Measurements from ENCODE around the gene PYHIN1.
A peak's percentile ranks its signal among the peaks of the same experiment; 100 is the strongest.
"Not testable (repeated sequence)": the region's sequence is repeated elsewhere in the genome, so short reads cannot be mapped to it uniquely, and the experiment has no call there.

PYHIN1 gene

DNA sequence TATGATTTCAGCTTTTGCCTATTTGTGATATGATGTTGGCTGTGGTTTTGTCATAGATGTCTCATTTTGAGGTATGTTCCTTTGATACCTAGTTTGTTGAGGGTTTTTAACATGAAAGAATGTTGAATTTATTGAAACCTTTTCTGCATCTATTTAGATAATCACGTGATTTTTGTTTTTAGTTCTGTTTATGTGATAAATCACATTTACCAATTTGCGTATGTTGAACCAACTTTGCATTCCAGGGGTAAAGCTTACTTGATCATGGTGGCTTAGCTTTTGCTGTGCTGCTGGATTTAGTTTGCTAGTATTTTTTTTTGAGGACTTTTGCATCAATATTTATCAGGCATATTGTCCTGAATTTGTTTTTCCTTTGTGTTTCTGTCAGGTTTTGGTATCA is 51.9 kb downstream of the PYHIN1 start:
- DNase-seq (ENCODE audit: low read depth in 2 of 2) = no peak

DNA sequence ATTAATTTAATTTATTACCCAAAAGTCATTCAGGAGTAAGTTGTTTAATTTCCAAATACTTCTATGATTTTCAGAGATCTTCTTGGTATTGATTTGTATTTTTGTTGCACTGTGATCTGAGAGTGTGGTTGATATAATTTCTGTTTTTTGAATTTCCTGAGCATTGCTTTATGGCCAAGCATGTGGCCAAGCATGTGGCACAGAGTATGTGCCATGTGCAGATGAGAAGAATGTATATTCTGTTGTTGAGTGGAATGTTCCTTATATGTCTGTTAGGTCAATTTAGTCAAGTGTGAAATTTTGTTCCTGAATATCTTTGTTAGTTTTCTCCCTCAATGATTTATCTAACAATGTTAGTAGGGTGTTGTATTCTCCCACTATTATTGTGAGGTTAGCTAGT is 53.0 kb downstream of the PYHIN1 start:
- no peak for DNase-seq (ENCODE audit: low read depth in 2 of 2)

DNA sequence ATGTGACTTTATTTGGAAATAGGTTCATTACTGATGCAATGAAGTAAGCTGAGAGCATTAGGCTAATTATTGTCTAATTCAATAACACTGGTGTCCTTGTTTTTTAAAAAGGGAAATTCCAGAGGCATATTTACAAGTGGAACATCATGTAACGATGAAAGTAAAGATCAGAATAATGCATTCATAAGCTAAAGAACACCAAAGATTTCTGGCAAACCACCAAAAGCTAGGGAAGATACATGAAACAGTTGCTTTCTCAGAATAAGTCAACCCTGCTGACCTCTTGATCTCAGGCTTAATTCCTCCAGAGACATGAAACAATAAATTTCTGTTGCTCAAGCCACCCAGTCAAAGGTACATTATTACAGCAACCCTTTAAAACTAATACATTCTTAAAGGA is 58.1 kb downstream of the PYHIN1 start:
- no peak for DNase-seq (ENCODE audit: low read depth in 2 of 2)

DNA sequence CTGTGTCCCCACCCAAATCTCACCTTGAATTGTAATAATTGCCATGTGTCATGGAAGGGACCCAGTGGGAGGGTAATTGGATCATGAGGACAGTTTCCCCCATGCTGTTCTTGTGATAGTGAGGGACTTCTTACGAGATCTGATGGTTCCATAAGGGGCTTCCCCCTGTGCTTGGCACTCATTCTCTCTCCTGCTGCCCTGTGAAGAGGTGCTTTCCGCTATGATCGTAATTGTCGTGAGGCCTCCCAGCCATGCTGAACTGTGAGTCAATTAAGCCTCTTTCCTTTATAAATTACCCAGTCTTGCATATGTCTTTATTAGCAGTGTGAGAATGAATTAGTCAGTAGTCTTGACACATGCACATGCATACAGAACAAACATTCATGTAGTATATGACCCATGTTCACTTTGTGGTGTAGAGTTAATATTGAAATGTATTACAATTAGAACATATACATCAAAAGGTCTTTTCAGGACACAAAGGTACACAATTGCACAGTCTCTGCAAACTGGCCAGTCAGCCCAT is 61.5 kb downstream of the PYHIN1 start:
- no peak for DNase-seq (ENCODE audit: low read depth in 2 of 2)

DNA sequence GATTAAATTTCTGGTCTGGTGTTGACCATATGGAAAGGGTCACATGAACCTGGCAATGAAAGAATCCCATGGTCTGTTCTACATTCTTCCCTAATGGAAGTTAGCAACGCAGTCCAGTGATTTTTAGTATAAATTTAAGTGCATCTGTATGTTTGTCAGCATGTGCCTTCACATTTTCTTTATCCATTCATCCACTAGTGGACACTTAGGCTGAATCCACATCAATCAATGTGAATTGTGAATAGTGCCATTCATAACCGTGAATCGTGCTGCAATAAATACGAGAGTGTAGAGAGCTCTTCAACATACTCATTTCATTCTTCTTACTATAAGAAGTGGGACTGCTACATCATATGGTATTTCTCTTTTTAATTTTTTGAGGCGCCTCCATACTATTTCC is 65.6 kb downstream of the PYHIN1 start:
- no peak for DNase-seq (ENCODE audit: low read depth in 2 of 2)

DNA sequence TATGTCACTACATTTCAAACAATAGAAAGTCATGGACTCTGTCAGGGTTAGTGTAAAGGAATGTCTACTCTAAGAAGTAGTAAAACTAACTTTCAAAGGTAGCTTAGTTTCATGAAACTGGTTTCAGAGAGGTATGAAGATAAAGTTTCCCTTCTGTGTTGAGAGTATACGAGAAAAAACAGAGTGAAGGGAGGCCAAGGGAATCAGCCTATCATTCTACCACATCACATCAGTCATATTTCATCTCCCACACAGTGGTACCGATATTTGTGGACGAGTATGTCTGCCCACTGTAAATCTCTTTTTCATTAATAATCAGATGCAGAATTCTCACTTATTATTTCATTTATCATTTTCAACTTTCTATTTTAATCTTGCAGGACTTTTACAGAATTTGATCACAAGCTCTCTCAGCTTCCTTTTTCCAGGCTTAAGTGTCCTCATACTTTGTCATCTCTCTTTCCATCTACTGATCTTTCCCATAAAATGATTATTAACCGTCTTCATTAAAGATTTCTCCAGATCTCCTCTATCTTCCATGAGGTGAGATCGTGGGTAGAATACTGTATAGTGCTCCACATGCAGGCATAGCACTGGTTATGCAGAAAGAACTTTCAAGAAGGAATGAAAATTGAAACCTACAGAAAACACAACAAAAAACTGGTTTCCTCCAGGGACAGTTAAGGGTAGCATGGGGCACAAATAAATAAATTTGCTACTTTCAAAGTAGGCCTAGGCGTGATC is 66.9 kb downstream of the PYHIN1 start:
- DNase-seq (ENCODE audit: low read depth in 2 of 2) = no peak

DNA sequence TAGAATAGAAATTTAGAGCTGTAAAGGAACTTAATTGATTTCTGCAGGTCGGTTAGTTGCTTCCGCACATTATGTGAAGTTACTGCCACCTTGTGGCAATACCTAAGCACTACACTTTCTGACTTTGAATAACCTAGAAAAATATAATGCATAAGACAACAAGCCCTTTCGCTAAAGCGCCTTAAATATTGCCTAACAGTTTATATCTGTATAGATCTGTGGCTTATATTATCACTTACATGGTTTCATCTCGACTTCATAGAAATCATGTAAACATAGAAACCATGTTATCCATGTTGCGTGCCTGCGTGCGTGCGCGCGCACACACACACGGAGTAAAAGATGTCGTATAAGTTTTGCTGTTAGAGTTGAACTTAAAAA is 67.4 kb downstream of the PYHIN1 start:
- no peak for DNase-seq (ENCODE audit: low read depth in 2 of 2)

DNA sequence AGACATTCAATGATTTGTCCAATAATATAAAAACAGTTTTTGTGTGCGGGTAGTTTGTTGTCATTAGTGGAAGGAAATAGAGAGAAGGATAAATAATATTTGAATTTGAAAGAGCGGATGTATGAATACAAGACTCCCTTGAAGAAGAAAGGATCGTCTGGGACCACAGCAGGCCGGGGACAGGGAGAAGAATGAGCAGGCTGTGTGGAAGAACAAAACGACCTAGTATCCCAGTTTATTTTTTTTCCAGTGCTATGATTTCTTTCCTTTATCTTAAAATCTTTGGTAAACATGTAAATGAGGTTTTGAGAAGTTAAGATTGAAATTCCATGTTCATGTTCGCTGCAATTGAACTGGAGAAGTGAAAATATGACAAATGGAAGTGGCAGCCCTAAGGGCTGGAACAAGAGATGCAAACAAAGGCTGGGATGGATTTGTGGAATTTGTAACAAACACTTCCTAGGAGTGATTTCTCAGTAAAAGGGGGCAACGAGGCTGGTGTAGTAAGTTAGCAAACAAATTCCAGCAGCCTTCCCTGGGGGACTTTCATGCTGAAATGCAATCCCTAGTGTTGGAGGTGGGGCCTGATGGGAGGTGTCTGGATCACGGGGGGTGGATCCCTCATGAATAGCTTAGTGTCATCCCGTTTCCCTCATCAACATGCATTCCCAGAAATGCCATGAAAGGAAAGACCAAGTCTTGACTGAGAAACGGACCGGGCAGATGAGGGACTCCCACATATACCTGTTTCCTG is 68.1 kb downstream of the PYHIN1 start:
- DNase-seq (ENCODE audit: low read depth in 2 of 2) = peak; percentile 96

DNA sequence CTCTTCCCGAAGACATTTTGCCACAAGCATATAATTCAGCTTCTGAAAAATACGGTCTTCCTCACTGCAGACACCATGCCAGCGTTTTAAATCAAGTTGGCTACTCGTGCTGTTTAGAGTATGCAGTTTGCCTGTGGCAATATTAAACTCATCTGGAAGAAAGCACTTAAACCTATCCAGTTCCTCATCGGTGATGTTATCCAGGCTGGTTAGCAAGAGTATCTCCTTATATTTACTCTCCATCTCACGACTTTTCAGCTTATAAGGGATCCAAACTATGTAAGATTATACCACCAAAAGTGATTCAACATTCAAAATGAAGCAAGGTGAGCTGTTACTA is 68.7 kb downstream of the PYHIN1 start:
- no peak for DNase-seq (ENCODE audit: low read depth in 2 of 2)

DNA sequence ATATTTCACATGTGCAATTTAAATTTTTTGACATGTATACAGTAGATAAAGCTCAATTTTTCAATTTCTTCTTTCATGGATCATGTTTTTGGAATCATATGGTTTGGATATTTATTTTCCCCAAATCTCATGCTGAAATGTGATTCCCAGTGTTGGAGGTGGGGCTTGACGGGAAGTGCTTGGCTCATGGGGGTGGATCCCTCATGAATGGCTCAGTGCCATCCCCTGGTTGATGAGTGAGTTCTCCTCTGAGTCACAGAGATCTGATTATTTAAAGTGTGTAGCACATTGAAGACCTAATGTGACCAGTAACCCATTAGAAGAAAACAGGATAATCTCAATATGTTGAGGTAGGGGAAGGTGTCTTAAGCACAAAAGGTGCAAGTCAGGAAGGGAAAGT is 69.3 kb downstream of the PYHIN1 start:
- DNase-seq (ENCODE audit: low read depth in 2 of 2) = peak; percentile 88 to 89

DNA sequence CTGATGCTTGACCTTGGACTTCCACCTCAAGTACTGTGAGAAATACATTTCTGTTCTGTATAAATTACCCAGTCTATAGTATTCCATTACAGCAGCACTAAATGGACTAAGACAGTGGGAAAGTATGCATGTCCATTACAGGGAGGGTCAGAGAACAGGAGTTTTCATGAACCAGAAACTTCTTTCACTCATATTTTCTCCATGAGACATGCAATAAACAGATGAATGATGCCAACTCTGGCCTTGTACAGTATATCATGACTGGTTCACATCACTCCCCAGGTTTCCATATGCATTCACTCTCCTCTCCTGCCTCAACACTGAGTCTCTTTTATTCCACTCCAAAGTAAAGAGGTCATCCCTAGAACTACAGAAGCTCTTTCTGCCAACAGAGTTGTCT is 73.8 kb downstream of the PYHIN1 start:
- DNase-seq (ENCODE audit: low read depth in 2 of 2) = no peak

DNA sequence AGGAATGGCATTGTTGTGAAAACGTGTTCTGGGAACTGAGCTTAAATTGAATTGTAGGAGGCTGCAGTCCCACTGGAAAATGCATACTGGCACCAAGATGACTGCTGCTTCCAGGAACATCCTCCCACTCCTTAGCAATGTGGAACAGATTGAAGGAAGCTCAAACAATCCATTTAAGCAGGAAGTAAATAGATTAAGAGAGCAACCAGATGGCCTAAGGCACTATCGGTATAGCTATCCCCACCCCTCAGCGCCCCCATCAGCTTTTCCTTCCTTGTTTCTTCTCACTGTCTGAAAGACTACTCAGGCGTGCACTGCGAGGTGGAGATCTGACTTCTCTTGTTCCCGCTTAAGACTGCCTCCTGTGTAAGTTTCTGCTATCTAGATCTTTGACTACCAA is 74.3 kb downstream of the PYHIN1 start:
- DNase-seq (ENCODE audit: low read depth in 2 of 2) = no peak

DNA sequence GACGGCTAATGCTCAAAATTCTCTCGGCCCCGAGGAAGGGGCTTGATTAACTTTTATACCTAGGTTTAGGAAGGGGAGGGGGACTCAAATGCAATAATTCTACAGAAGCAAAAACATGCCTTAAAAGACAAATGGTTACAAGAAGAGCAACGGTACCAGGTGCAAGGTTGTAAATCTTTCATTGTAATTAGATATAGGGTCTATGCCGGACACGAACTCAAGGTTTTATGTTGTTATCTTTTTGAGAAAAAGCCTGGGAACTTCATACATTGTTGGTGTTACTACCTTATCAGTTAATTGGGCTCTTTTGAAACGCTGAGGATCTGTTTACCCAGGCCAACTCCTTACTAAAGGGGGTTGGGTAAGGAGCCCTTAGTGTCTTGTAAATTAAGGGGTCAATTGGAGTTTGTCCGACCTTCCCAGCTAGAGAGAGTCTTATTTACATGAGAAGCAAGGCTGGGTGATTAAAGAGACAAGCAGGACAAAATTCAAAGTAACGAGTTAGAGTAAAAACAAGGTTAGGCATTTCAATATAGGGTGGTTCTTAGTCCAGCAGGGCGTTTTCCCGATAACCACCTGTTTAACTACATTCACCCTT is 75.0 kb downstream of the PYHIN1 start:
- not testable (repeated sequence) for DNase-seq (ENCODE audit: low read depth in 2 of 2)

DNA sequence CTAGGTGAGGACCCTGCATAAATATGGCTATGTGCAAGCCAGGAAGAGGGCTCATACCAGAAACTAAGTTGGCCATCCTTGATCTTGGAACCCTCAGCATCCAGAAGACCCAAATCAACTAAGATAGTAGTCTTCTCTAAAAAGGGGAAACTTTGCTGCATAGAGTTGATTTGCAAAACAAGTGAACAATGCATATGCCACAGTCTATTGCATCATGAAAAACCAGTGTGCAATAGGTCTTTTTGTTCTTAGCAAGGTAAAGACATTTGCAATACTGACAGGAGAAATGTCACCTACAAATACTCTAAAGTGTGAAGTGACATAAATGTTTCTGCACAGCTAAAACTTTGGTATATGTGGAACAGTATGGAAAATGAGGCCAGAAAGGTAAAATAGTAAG is 76.4 kb downstream of the PYHIN1 start:
- no peak for DNase-seq (ENCODE audit: low read depth in 2 of 2)

DNA sequence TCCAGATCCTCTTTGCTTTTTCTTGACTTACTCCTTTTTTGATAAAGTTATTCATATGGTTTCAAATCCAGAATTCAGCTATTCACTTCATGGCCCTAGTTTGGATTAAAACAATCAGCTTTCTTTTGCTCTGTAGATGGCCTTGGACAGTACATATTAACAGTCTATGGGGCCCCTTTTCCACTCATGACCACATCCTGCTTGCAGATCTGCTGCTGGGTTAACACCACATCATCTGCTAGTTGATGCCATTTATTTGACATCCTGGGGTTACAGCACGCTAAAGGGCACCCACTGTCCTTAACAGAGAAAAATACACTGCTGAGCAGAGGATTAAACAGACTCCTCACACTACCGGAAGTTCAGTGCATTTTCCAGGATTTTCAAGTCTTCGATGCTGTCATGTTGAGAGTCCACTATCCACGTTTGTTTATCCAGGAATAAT is 77.4 kb downstream of the PYHIN1 start:
- no peak for DNase-seq (ENCODE audit: low read depth in 2 of 2)

DNA sequence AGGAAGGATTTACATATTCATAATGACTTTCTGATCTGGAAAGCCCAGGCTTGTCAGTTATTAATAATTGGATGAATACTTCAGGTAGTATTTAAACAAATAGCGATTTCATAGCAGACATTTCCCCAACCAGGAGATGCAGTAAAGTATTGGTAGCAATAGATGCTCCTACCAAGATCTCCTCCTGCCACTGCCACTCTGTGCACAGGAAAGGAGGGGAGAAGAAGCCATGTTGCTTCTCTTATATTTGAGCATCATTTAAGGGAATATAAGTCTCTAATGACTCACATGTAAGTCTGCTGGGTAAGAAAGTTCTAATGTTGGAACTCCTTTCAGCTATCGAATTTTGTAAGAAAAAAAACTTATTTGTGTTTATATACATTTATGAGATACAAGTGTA is 77.9 kb downstream of the PYHIN1 start:
- no peak for DNase-seq (ENCODE audit: low read depth in 2 of 2)

DNA sequence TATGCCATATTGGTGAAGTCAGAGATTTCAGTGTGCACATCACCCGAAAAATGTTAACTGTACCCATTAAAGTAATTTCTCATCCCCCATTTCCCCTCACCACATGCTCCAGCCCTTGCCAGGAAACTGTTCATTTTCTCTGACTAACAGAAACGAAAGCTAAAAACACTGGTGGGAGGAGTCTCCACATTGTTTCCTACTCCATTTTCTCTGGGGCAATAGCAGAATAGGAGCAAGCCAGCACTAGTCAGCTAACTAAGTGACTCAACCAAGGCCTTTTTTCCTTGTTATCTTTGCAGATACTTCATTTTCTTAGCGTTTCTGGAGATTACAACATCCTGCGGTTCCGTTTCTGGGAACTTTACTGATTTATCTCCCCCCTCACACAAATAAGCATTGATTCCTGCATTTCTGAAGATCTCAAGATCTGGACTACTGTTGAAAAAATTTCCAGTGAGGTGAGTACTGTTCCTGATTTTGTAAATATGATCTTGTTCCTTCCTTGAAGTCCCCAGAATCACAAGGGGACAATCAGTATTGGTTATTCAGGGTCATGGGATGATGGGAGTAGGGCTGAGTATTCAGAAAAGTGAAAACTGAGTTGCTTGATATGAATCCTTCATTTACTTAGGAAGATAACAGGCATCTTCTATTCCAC is 78.5 kb downstream of the PYHIN1 start, which contains the start of gene IFI16:
IFI16 (plus strand) TSS at position 204 of the 658 bp plus-strand sequence. CDS start 4,774 bp downstream, outside the sequence.
- DNase-seq (ENCODE audit: low read depth in 2 of 2) = peak; percentile 94

DNA sequence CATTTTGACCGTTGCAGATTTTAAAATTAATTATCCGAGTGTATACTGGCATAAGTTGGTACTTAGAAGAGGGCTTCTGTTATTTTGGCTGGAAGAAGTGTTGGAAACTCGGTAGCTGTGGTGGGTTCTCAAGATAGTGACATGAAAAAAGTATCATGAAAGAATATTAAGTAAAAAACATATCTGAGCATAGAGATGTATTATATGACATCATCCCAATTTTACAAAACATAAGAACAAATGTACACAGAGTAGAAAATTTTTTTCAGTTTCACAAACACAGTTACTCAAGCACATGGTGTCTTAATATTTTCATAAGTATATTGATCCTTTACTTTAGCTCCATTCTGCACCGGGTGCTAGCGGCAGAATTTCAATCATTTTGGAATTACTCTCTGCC is 79.0 kb downstream of the PYHIN1 start:
- no peak for DNase-seq (ENCODE audit: low read depth in 2 of 2)

DNA sequence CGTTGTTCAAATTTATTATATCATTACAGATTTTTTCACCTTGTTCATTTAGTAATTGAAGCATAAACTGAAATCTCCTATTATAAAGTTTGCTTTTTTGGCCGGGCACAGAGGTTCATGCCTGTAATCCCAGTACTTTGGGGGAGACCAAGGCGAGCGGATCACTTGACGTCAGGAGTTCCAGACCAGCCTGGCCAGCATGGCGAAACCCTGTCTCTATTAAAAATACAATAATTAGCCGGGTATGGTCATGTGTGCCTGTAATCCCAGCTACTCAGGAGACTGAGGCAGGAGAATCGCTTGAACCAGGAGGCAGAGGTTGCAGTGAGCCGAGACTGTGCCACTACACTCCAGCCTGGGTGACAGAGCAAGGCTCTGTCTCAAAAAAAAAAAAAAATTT is 79.6 kb downstream of the PYHIN1 start:
- DNase-seq (ENCODE audit: low read depth in 2 of 2) = not testable (repeated sequence)

DNA sequence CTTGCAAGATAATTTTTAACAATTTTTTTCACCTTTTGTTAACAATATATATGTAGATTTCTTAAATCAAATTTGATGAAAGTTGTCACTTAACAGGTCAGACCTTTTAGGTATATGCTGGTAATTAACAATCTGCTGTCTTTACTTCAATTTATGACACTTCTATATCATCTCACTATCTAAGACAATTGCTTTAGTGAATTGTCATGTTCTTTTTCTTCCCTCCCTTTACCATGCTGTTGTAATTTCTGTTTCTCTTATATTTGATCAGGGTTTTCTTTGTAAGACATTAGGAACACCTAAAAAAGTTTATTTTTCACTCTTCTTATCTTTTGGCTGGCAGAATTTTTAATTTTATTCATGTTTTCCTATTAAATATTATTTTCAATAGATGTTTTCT is 80.4 kb downstream of the PYHIN1 start:
- DNase-seq (ENCODE audit: low read depth in 2 of 2) = no peak

DNA sequence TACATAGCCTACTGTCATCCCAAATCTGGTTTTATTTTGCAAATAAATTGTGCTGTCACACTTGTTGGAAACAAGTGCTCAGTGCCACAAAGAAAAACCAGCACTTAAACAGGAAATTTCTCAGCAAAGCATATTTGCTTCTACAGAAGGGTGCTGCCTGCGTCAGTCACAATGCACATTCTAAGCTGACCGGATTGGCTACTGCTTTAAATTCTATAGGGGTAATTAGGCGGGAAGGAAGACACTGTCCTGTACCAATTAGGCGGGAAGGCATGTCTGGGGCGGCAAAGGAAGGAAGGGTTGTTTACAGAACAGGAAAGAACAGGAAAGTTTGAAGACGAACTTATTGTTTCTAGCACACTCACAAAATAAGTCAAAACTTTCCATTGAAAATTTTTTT is 81.1 kb downstream of the PYHIN1 start:
- DNase-seq (ENCODE audit: low read depth in 2 of 2) = no peak

DNA sequence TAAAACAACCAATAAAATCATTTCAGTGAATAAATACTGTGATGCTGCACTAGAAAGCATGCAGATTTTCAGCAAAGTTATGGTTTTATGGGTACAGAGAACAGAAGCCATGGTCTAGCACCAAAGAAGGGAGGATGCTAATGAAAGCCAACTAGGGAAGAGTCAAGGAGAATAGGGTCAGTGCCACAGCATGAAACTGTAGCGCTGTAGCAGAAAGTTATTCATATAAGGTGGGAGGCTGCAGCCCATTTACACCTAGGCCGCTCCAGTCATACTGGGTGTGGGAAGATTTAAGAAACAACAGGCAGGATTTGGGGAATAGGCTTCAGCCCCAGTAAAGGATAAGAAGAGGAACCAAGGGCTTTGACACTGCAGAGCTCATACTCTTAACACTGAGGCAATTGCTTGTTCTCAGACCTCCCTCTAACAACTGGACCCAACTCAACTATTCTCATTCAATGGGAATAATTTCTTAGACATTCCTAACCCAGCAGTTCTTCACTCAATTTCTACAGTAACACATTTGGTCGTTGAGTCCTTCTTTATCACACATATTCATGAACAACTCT is 82.7 kb downstream of the PYHIN1 start:
- DNase-seq (ENCODE audit: low read depth in 2 of 2) = no peak
